ENCODE measurements around the gene SELENOP. TPM values are rescaled to one million over a fixed set of nuclear protein-coding genes. Genes with fewer than 3 reads are reported as not detected.

Gene SELENOP
- total RNA-seq, 1 experiment from 2014 or later, result 1.9 TPM

- no peaks in the 10 kb centered on the region for H3K27me3 ChIP-seq (replicated peaks; ENCODE audit: insufficient read depth, low read depth, low read length, poor library complexity)
- POLR2A ChIA-PET (ENCODE audit: low non-redundant PET), result interaction anchor here (0.7 kb wide), 1 partner anchor 1471 kb away, joined by 3 read pairs; no protein-coding TSS in a partner anchor
- no peaks in the 10 kb centered on the region for H3K9me3 ChIP-seq (ENCODE audit: low read depth, low read length, poor library complexity, severe bottlenecking)
- intact Hi-C loops (cut with micrococcal nuclease; ENCODE audit: unreplicated experiment), result no loop called here
- H3K36me3 ChIP-seq (ENCODE audit: insufficient read depth, low read length, poor library complexity, severe bottlenecking), result no peaks in the 10 kb centered on the region
- no TSS peak for BruUV-seq (replicated peaks)
- CTCF ChIA-PET, result no interaction called here
- H3K27ac ChIP-seq (ENCODE audit: low read depth, low read length, poor library complexity, severe bottlenecking), result no peak within 1 kb of the TSS
- H3K4me3 ChIP-seq (ENCODE audit: low read depth, low read length, poor library complexity, severe bottlenecking), result peak within 1 kb of the TSS; percentile 51
- no peak for TF ChIP-seq EZH2 (IDR thresholded peaks at IDR 0.05; ENCODE audit: borderline replicate concordance, low read depth, low read length, poor library complexity, severe bottlenecking)
- TF ChIP-seq, protein P1, sequence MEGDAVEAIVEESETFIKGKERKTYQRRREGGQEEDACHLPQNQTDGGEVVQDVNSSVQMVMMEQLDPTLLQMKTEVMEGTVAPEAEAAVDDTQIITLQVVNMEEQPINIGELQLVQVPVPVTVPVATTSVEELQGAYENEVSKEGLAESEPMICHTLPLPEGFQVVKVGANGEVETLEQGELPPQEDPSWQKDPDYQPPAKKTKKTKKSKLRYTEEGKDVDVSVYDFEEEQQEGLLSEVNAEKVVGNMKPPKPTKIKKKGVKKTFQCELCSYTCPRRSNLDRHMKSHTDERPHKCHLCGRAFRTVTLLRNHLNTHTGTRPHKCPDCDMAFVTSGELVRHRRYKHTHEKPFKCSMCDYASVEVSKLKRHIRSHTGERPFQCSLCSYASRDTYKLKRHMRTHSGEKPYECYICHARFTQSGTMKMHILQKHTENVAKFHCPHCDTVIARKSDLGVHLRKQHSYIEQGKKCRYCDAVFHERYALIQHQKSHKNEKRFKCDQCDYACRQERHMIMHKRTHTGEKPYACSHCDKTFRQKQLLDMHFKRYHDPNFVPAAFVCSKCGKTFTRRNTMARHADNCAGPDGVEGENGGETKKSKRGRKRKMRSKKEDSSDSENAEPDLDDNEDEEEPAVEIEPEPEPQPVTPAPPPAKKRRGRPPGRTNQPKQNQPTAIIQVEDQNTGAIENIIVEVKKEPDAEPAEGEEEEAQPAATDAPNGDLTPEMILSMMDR (conservative IDR thresholded peaks at IDR 0.05; ENCODE audit: low read depth, low read length), result no peak
- DNase-seq (ENCODE audit: low spot score), result peak; percentile 66
- H3K4me1 ChIP-seq (ENCODE audit: insufficient read depth, low read length, poor library complexity, severe bottlenecking), result no peaks in the 10 kb centered on the region
Observed at GRCh38 chr5:42756606-42757601, 54.8 kb downstream of the SELENOP start, which contains the start of gene CCDC152. CCDC152 (plus strand) TSS chr5:42756818; CDS start chr5:42759122, 2,304 bp downstream.

- BruUV-seq (replicated peaks), result no TSS peak
- DNase-seq (ENCODE audit: low spot score), result no peak
- ChIA-PET CTCF (interaction anchor here (0.7 kb wide), 1 partner anchor 24 kb away, joined by 4 read pairs; no protein-coding TSS in a partner anchor), POLR2A (ENCODE audit: low non-redundant PET) (no interaction called here)
- Histone ChIP-seq H3K9me3 (ENCODE audit: low read depth, low read length, poor library complexity, severe bottlenecking) (no peaks in the 10 kb centered on the region), H3K36me3 (ENCODE audit: insufficient read depth, low read length, poor library complexity, severe bottlenecking) (no peaks in the 10 kb centered on the region), H3K4me1 (ENCODE audit: insufficient read depth, low read length, poor library complexity, severe bottlenecking) (no peaks in the 10 kb centered on the region), H3K4me3 (ENCODE audit: low read depth, low read length, poor library complexity, severe bottlenecking) (no peak overlapping the region), H3K27ac (ENCODE audit: low read depth, low read length, poor library complexity, severe bottlenecking) (no peak overlapping the region), H3K27me3 (replicated peaks; ENCODE audit: insufficient read depth, low read depth, low read length, poor library complexity) (no peaks in the 10 kb centered on the region)
- intact Hi-C loops (cut with micrococcal nuclease; ENCODE audit: unreplicated experiment), result no loop called here
- TF ChIP-seq EZH2 (IDR thresholded peaks at IDR 0.05; ENCODE audit: borderline replicate concordance, low read depth, low read length, poor library complexity, severe bottlenecking), result no peak
- TF ChIP-seq, protein P1 (conservative IDR thresholded peaks at IDR 0.05; ENCODE audit: low read depth, low read length), result no peak
Observed at GRCh38 chr5:42753099-42753498, 58.6 kb downstream of the SELENOP start.

- intact Hi-C loops (cut with micrococcal nuclease; ENCODE audit: unreplicated experiment), result no loop called here
- Histone ChIP-seq H3K4me3 (ENCODE audit: low read depth, low read length, poor library complexity, severe bottlenecking) (no peak overlapping the region), H3K4me1 (ENCODE audit: insufficient read depth, low read length, poor library complexity, severe bottlenecking) (peaks cover 3% of the 10 kb centered on the region), H3K27me3 (replicated peaks; ENCODE audit: insufficient read depth, low read depth, low read length, poor library complexity) (no peaks in the 10 kb centered on the region), H3K9me3 (ENCODE audit: low read depth, low read length, poor library complexity, severe bottlenecking) (no peaks in the 10 kb centered on the region), H3K36me3 (ENCODE audit: insufficient read depth, low read length, poor library complexity, severe bottlenecking) (no peaks in the 10 kb centered on the region), H3K27ac (ENCODE audit: low read depth, low read length, poor library complexity, severe bottlenecking) (no peak overlapping the region)
- TF ChIP-seq, protein P1 (conservative IDR thresholded peaks at IDR 0.05; ENCODE audit: low read depth, low read length), result no peak
- no peak for TF ChIP-seq EZH2 (IDR thresholded peaks at IDR 0.05; ENCODE audit: borderline replicate concordance, low read depth, low read length, poor library complexity, severe bottlenecking)
- no peak for DNase-seq (ENCODE audit: low spot score)
- no TSS peak for BruUV-seq (replicated peaks)
- ChIA-PET POLR2A (ENCODE audit: low non-redundant PET) (no interaction called here), CTCF (no interaction called here)
Observed at GRCh38 chr5:42751044-42751443, 60.6 kb downstream of the SELENOP start.
